HG03039 (cell line): ENCODE results near the gene WDR35.

Experiments
- ATAC-seq: cut with Tn5 transposase; IDR thresholded peaks from one replicate; pipeline ENCODE4 v1.9.1; 2021; ENCODE audit warnings: mild to moderate bottlenecking, moderate library complexity; ENCODE audit not compliant: unreplicated experiment

The WDR35 gene

GRCh38 chr2:19872302-19872701 lies 117.6 kb downstream of the WDR35 start:
- no peak for ATAC-seq

GRCh38 chr2:19871836-19872235 lies 118.1 kb downstream of the WDR35 start:
- no peak for ATAC-seq

- ATAC-seq: no peak
Measured at GRCh38 chr2:19870792-19871191, 119.1 kb downstream of the WDR35 start.

- ATAC-seq: peak; percentile 73
Measured at GRCh38 chr2:19868701-19869580, 121.0 kb downstream of the WDR35 start.

GRCh38 chr2:19868224-19868623 lies 121.7 kb downstream of the WDR35 start:
- ATAC-seq: no peak

DNA sequence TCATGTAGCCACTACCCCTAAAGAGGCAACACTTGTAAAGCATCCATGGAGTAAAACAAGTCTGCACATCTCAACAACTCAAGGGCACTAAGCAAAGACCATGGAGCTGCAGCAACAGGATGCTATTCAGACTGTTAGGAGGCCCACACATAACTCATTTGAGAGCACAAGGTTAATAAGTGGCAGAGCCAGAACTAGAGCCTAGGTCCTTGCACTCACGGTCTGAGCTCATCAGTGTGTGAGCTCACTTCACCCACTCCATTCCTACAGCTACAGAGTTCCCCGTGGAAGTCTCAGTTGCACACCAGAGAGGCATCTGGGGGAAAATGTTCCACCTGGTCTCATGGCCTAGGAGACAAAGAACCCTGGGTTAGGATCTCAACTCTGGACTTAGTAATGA lies 123.1 kb downstream of the WDR35 start:
- no peak for ATAC-seq

DNA sequence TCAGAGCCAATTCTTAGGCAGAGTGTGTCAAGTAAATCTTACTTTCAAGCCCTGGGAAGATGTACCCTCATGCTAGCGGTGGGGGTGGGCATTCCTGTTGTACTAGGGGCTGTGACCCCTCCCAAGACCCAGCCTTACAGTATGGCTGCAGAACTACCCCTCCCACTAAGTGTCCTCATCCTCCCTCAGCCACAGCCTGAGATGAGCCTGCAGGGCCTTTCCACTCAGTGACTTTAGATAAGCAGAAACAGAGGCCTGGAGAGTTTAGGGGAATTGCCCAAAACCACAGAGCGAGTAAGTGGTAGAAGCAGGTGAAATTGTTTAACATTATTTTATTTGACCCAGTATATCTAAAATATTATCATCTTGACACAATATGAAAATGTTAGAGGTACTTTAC lies 124.8 kb downstream of the WDR35 start:
- ATAC-seq: peak; percentile 37

DNA sequence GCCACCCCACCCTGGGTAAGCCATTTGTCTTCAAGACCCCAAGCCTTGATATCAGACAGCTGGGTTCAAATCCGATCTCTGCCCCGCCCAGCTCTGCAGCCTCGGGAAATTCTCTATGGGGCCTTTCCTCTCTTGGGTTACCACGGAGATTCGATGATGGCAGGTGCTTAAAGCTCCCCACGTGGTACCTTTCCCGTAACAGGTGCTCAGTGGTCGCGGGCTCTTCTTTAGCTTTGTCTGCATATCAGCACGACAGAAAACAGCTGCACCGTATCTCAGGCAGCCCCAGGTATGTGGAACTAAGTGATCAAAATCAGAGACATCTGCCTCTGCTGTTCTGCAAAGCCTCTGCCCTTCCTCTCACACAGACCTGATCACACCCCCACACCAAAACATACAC lies 125.5 kb downstream of the WDR35 start:
- no peak for ATAC-seq

GRCh38 chr2:19863303-19864041 lies 126.4 kb downstream of the WDR35 start:
- peak; percentile 62 for ATAC-seq

DNA sequence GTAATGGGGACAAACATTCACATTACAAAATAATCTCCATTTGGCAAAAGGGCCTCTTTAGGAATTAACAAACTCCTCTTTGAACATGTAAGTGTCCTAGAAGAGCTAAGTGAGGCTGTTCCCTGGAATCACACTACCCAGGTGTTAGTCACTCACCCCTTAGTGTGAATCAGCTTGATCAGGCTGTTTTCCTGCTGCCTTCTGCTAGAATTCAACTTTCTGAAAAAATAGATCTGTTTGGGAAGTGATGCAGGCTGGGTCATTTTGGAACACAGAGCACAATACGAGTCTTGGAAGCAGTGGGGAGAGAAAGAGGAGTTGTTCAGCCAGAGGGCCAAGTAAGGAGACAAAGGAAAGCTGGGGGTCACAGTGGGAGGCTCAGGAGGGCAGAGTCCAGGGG lies 128.1 kb downstream of the WDR35 start:
- no peak for ATAC-seq
